ENCODE results near the gene ACOT11. TPM values are rescaled to one million over a fixed set of nuclear protein-coding genes. Genes with fewer than 3 reads are reported as not detected.

Gene ACOT11
- total RNA-seq, 1 experiment from 2014 or later: 25.7 TPM

GRCh38 chr1:54607821-54608565 is 60.0 kb downstream of the ACOT11 start:
- Histone ChIP-seq H3F3A (ENCODE audit: insufficient read depth, low read depth) (no peaks in the 10 kb centered on the region), H3K4me2 (no peak overlapping the region), H4K20me1 (ENCODE audit: insufficient read depth) (no peaks in the 10 kb centered on the region), H3K9me2 (ENCODE audit: insufficient read depth) (no peaks in the 10 kb centered on the region), H3K79me2 (ENCODE audit: low read depth) (no peaks in the 10 kb centered on the region), H3K36me3 (ENCODE audit: low read depth) (no peaks in the 10 kb centered on the region), H3K4me1 (replicated peaks; ENCODE audit: insufficient read depth) (no peaks in the 10 kb centered on the region), H3K4me3 (no peak overlapping the region), H3K27ac (no peak overlapping the region), H2AFZ (no peak overlapping the region), H3K9me3 (ENCODE audit: insufficient read depth, low read depth) (no peaks in the 10 kb centered on the region), H3K27me3 (ENCODE audit: insufficient read depth, low read depth) (no peaks in the 10 kb centered on the region)
- ChIA-PET CTCF (interaction anchor here (0.9 kb wide), 1 partner anchor 24 kb away, joined by 3 read pairs; no protein-coding TSS in a partner anchor), POLR2A (ENCODE audit: unreplicated experiment) (no interaction called here)
- no TSS peak for BruUV-seq (replicated peaks)
- TF ChIP-seq CTCF (conservative IDR thresholded peaks at IDR 0.05) (no peak), EZH2 (IDR thresholded peaks at IDR 0.05; ENCODE audit: low read depth) (no peak)
- intact Hi-C loops (cut with micrococcal nuclease; ENCODE audit: unreplicated experiment): no loop called here
- DNase-seq: no peak

- DNase-seq: no peak
- Histone ChIP-seq H3F3A (ENCODE audit: insufficient read depth, low read depth) (no peaks in the 10 kb centered on the region), H3K36me3 (ENCODE audit: low read depth) (no peaks in the 10 kb centered on the region), H3K9me2 (ENCODE audit: insufficient read depth) (no peaks in the 10 kb centered on the region), H3K4me2 (no peak overlapping the region), H3K27me3 (ENCODE audit: insufficient read depth, low read depth) (no peaks in the 10 kb centered on the region), H3K4me3 (no peak overlapping the region), H4K20me1 (ENCODE audit: insufficient read depth) (no peaks in the 10 kb centered on the region), H3K27ac (no peak overlapping the region), H3K9me3 (ENCODE audit: insufficient read depth, low read depth) (no peaks in the 10 kb centered on the region), H2AFZ (no peak overlapping the region), H3K4me1 (replicated peaks; ENCODE audit: insufficient read depth) (no peaks in the 10 kb centered on the region), H3K79me2 (ENCODE audit: low read depth) (no peaks in the 10 kb centered on the region)
- no peak for TF ChIP-seq CTCF (conservative IDR thresholded peaks at IDR 0.05)
- no peak for TF ChIP-seq EZH2 (IDR thresholded peaks at IDR 0.05; ENCODE audit: low read depth)
- CTCF ChIA-PET: interaction anchor here (0.6 to 0.9 kb wide), 2 partner anchors 25 to 296 kb away, joined by 3 to 9 read pairs; no protein-coding TSS in a partner anchor
- intact Hi-C loops (cut with micrococcal nuclease; ENCODE audit: unreplicated experiment): no loop called here
- BruUV-seq (replicated peaks): no TSS peak
- POLR2A ChIA-PET (ENCODE audit: unreplicated experiment): no interaction called here
Measured at GRCh38 chr1:54608566-54609230, 60.7 kb downstream of the ACOT11 start.

- intact Hi-C loops (cut with micrococcal nuclease; ENCODE audit: unreplicated experiment): no loop called here
- H3K36me3 ChIP-seq (ENCODE audit: low read depth): no peaks in the 10 kb centered on the region
- no peaks in the 10 kb centered on the region for H3F3A ChIP-seq (ENCODE audit: insufficient read depth, low read depth)
- ChIA-PET CTCF (interaction anchor here (0.6 kb wide), 1 partner anchor 297 kb away, joined by 9 read pairs; no protein-coding TSS in a partner anchor), POLR2A (ENCODE audit: unreplicated experiment) (no interaction called here)
- H3K27ac ChIP-seq: no peak overlapping the region
- no peak for DNase-seq
- H3K4me3 ChIP-seq: no peak overlapping the region
- no peak overlapping the region for H2AFZ ChIP-seq
- no peaks in the 10 kb centered on the region for H3K4me1 ChIP-seq (replicated peaks; ENCODE audit: insufficient read depth)
- TF ChIP-seq CTCF (conservative IDR thresholded peaks at IDR 0.05) (no peak), EZH2 (IDR thresholded peaks at IDR 0.05; ENCODE audit: low read depth) (no peak)
- no peaks in the 10 kb centered on the region for H3K27me3 ChIP-seq (ENCODE audit: insufficient read depth, low read depth)
- no peaks in the 10 kb centered on the region for H4K20me1 ChIP-seq (ENCODE audit: insufficient read depth)
- H3K4me2 ChIP-seq: no peak overlapping the region
- no peaks in the 10 kb centered on the region for H3K9me2 ChIP-seq (ENCODE audit: insufficient read depth)
- no TSS peak for BruUV-seq (replicated peaks)
- no peaks in the 10 kb centered on the region for H3K9me3 ChIP-seq (ENCODE audit: insufficient read depth, low read depth)
- H3K79me2 ChIP-seq (ENCODE audit: low read depth): no peaks in the 10 kb centered on the region
Measured at GRCh38 chr1:54609301-54609921, 61.4 kb downstream of the ACOT11 start.

Data from PC-9 (cell line).